ENCODE measurements around the gene DUSP28. TPM values are rescaled to one million over a fixed set of nuclear protein-coding genes. Genes with fewer than 3 reads are reported as not detected.
A peak's percentile ranks its signal among the peaks of the same experiment; 100 is the strongest.

DUSP28 gene
- total RNA-seq, 1 donor from 2014 or later, result 6.3 TPM

DNA sequence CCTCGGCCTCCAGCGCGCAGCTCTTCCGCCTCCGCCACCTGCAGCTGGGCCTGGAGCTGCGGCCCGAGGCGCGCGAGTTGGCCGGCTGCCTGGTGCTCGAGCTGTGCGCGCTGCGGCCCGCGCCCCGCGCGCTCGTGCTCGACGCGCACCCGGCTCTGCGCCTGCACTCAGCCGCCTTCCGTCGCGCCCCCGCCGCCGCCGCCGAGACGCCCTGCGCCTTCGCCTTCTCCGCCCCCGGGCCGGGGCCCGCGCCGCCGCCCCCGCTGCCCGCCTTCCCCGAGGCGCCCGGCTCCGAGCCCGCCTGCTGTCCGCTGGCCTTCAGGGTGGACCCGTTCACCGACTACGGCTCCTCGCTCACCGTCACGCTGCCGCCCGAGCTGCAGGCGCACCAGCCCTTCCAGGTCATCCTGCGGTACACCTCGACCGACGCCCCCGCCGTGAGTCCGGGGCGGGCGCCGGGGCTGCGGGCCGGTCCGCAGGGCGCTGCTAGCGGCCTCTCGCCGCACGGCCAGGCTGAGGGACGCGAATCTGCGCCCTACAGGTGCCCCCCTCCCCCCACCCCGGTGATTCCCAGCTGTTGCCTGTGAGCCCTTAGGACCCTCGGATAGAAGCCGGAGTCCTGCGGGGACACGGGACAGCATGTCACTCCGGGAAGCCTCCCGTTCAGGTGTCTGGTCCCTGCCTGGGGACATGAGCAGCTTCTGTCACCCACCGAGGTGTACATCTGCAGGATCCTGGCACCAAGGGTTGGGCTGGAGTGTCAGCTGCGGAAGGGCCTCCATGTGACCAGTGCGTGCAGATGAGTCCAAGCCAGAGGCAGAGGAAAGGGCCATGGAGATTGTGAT, 8.7 kb downstream of the DUSP28 start:
- intact Hi-C loops (cut with micrococcal nuclease), result loop anchor here (1.0 to 10.0 kb wide), 5 partner anchors 9 to 1316 kb away; partner anchors contain the start of genes COPS9, GPC1 and PASK
- peak; percentile 88 for DNase-seq
- Mint-ChIP-seq H3K36me3 (ENCODE audit: low read depth) (peaks cover 20% of the 10 kb centered on the region), H3K9me3 (no peaks in the 10 kb centered on the region), H3K4me3 (peak overlapping the region; percentile 85), H3K27ac (peak overlapping the region; percentile 89), H3K27me3 (no peaks in the 10 kb centered on the region), H3K4me1 (peaks cover 46% of the 10 kb centered on the region)

DNA sequence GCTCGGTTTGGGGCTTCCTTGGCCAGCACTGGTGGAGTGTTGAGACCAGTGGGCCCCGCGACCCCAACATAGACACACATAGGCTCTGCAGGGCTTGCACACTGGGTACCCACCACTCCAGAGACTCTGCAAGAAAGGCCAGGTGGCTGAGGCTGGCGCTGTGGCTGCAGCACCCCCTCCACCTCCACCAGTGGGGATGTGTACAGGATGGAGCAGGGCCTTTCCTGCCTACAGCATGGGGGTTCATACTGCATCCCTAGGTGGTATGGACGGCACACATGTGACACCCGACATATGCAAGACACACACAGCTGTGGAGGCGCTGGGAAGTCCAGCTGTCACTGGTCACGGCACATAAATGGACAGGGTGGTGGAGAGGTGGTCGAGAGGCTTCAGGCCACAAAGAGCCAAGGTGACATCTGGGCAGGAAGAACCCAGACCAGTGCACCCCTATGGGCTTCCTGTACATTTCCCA, 9.4 kb downstream of the DUSP28 start:
- Mint-ChIP-seq H3K27me3 (no peaks in the 10 kb centered on the region), H3K9me3 (no peaks in the 10 kb centered on the region), H3K4me1 (peaks cover 39% of the 10 kb centered on the region), H3K36me3 (ENCODE audit: low read depth) (peaks cover 16% of the 10 kb centered on the region), H3K27ac (peak overlapping the region; percentile 52), H3K4me3 (peak overlapping the region; percentile 85)
- DNase-seq, result no peak
- intact Hi-C loops (cut with micrococcal nuclease), result loop anchor here (1.0 to 10.0 kb wide), 5 partner anchors 9 to 1315 kb away; partner anchors contain the start of genes COPS9, GPC1 and PASK

DNA sequence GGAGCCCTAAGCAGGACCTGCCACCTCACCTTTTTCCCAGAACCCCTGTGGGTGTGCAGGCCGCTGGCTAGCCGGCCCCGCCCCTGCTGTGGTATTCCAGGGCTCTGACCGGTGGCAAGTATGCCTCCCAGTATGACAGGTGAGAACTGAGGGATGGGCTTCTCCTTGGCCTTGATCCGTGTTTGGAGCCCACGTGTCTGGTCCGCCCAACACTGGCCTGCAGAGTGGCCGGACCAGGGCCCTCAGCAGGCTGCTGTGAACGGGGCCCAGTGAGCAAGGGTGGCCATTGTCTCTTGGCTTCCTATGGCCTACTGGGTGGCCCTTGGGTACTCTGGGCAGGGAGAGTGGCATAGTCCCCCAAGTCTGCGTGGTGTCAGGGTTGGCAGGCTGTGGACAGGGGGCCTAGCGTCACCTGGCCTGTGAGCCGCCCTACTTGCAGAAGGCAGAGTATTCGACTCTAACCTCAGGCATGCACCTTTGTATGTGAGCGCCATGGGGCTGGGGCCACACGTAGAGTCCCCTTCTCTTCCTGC, 9.9 kb downstream of the DUSP28 start:
- no peak for DNase-seq
- H3K36me3 Mint-ChIP-seq (ENCODE audit: low read depth), result peaks cover 12% of the 10 kb centered on the region
- intact Hi-C loops (cut with micrococcal nuclease), result loop anchor here (1.0 to 10.0 kb wide), 5 partner anchors 8 to 1315 kb away; partner anchors contain the start of genes COPS9, GPC1 and PASK
- peak overlapping the region; percentile 85 for H3K4me3 Mint-ChIP-seq
- H3K27ac Mint-ChIP-seq, result no peak overlapping the region
- H3K9me3 Mint-ChIP-seq, result no peaks in the 10 kb centered on the region
- peaks cover 34% of the 10 kb centered on the region for H3K4me1 Mint-ChIP-seq
- H3K27me3 Mint-ChIP-seq, result no peaks in the 10 kb centered on the region

DNA sequence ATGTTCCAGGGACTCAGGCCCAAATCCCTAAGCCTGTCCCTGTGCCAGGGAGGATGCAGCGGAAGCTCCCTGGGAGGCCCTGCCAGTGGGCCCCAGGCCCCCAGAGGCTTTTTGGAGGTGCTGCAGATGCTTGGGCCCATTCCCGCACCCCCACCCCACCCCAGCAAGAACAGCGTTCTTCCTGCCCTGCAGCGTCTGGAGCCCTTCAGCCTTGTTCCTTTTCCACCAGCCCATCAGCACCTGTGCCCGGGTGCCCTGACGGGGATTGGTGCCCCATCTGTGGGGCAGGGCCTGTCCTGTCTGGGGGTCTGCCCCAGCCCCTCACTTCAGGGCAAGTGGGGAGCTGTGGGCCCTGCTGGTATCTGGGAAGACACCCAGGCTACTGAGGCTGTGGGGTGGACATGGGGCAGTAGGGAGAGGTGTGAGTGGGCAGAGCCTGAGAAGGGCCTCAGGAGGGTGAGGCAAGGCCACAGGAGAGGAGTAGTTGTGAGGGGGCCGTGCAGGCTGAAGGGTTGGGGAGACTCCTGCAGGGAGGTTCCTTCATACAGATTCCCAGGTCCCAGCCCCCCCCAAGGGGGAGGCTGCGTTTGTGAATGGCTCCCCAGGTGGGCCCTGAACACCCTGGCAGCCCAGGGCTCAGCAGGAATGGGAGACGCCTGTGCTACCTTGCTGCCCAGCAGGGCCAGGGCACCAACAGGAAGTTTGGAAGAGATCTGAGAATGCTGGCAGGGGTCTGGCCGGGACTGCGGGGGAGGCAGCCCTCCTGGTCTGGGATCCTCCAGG, 10.6 kb downstream of the DUSP28 start:
- H3K27ac Mint-ChIP-seq, result no peak overlapping the region
- intact Hi-C loops (cut with micrococcal nuclease), result no loop called here
- peak overlapping the region; percentile 85 for H3K4me3 Mint-ChIP-seq
- H3K9me3 Mint-ChIP-seq, result no peaks in the 10 kb centered on the region
- no peaks in the 10 kb centered on the region for H3K27me3 Mint-ChIP-seq
- DNase-seq, result no peak
- peaks cover 11% of the 10 kb centered on the region for H3K36me3 Mint-ChIP-seq (ENCODE audit: low read depth)
- peaks cover 28% of the 10 kb centered on the region for H3K4me1 Mint-ChIP-seq

DNA sequence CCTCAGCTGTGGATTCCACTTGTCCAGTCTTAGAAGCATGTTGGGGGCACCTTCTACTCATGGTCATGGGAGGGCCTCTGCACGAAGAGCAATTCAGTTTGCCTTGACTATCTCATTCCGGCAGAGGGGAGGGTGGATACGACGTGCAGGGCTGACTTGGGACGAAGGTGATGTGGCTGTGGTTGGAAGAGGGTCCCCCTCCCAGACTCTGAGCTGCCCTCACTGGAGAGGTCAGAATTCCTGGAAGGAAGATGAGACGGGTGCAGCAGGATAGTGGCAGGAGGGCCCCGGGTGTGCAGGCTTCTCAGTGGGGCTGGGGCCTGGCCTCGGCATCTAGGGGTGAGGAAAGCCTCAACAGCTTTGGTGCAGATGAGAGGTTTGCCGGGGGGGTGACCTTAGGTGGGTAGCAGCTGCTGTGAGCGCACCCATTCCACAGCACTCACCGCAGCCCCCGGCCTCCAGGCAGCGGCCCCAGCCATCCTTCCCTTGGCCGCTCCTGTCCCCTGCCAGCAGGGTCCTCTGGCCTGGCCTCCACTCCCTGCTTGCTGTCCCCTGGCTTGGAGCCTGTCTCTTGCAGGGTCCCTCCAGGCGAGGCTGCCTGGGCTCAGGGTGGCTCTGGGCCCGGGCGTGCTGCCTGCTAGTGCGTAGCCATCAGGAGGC, 11.3 kb downstream of the DUSP28 start:
- no peak for DNase-seq
- Mint-ChIP-seq H3K36me3 (ENCODE audit: low read depth) (peaks cover 12% of the 10 kb centered on the region), H3K4me1 (peaks cover 24% of the 10 kb centered on the region), H3K27me3 (no peaks in the 10 kb centered on the region), H3K27ac (no peak overlapping the region), H3K4me3 (no peak overlapping the region), H3K9me3 (no peaks in the 10 kb centered on the region)
- intact Hi-C loops (cut with micrococcal nuclease), result no loop called here

DNA sequence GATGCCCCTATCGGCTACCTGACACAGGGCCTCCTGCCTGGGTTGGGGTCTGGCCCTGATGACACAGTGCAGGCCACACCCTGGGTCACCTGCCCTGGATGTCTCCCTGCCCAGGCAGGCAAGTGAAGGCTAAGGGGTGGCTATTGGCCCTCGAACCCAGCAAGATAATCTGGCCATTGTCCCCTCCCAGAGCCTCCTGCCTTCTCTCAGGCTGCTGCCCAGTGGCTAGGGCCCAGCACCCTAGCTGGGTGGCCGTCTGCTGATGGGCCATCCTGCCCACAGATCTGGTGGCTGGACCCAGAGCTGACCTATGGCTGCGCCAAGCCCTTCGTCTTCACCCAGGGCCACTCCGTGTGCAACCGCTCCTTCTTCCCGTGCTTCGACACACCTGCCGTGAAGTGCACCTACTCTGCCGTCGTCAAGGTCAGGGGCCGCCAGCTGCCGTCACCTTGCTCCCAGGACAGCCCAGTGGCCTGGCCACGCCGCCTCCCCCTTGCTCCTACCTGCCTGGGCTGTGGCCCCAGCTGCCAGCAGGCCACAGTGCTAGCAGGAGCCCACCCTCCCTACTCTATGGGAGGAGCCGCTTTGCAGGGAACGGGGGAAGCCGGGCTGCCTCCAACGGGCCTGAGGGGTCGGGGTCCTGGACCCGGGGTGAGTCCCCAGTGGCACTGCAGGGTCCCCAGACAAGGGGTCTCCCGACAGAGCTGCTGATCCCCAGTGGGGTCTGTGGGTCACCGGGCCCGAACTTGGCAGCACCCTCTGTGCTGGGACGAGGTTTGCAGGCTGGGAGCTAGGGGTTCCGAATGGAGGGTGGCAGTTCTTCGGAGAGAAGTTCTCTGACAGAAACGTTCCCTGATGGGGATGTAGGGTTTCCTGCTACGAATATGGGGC, 12.2 kb downstream of the DUSP28 start:
- Mint-ChIP-seq H3K27me3 (no peaks in the 10 kb centered on the region), H3K9me3 (no peaks in the 10 kb centered on the region), H3K4me3 (no peak overlapping the region), H3K27ac (no peak overlapping the region), H3K36me3 (ENCODE audit: low read depth) (peaks cover 14% of the 10 kb centered on the region), H3K4me1 (peaks cover 21% of the 10 kb centered on the region)
- intact Hi-C loops (cut with micrococcal nuclease), result no loop called here
- no peak for DNase-seq

DNA sequence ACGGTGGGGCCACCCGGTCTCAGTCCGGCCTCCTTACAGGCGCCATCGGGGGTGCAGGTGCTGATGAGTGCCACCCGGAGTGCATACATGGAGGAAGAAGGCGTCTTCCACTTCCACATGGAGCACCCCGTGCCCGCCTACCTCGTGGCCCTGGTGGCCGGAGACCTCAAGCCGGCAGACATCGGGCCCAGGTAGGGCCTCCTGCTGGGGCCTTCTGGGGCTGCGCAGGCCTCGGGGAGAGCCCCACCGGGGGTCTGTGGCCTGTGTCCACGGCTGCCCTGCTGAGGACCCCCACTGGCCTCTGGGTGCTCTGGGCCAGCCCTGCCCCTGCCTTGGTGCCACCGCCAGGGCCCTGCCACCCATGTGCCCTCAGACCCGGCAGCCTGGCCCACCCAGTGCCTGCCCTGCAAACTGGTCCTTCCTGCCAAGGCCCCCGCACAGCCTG, 12.9 kb downstream of the DUSP28 start:
- intact Hi-C loops (cut with micrococcal nuclease), result no loop called here
- Mint-ChIP-seq H3K36me3 (ENCODE audit: low read depth) (peaks cover 14% of the 10 kb centered on the region), H3K4me3 (no peak overlapping the region), H3K4me1 (peaks cover 19% of the 10 kb centered on the region), H3K27me3 (no peaks in the 10 kb centered on the region), H3K27ac (no peak overlapping the region), H3K9me3 (no peaks in the 10 kb centered on the region)
- no peak for DNase-seq

DNA sequence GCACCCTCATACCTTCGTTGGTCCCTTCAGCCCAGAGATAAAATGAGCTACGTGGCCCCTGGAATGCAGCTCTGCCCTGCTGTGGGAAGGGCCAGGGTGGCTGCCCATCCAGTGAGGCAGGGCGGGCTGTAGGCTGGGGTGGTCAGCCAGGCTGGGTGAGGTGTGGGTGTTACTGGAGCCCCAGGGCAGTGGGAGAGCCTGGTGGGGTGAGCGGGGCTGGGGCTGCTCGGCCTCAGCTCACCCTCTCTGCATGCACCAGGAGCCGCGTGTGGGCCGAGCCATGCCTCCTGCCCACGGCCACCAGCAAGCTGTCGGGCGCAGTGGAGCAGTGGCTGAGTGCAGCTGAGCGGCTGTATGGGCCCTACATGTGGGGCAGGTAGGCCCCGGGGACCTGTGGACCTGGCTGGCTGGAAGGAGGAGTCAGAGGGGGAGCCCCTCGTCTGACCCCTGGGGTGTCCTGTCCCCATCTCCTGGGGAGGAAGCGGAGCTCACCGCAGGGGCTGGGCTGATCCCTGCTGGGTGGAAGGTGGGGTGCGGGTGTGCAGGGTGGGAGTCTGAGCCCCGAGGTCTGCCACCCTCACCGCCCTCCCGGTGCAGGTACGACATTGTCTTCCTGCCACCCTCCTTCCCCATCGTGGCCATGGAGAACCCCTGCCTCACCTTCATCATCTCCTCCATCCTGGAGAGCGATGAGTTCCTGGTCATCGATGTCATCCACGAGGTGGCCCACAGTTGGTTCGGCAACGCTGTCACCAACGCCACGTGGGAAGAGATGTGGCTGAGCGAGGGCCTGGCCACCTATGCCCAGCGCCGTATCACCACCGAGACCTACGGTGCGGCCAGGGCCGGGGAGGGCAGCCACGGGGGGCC, 13.6 kb downstream of the DUSP28 start:
- H3K36me3 Mint-ChIP-seq (ENCODE audit: low read depth), result peaks cover 16% of the 10 kb centered on the region
- intact Hi-C loops (cut with micrococcal nuclease), result no loop called here
- H3K27me3 Mint-ChIP-seq, result no peaks in the 10 kb centered on the region
- no peak overlapping the region for H3K4me3 Mint-ChIP-seq
- DNase-seq, result no peak
- H3K9me3 Mint-ChIP-seq, result no peaks in the 10 kb centered on the region
- H3K27ac Mint-ChIP-seq, result no peak overlapping the region
- H3K4me1 Mint-ChIP-seq, result peaks cover 21% of the 10 kb centered on the region

DNA sequence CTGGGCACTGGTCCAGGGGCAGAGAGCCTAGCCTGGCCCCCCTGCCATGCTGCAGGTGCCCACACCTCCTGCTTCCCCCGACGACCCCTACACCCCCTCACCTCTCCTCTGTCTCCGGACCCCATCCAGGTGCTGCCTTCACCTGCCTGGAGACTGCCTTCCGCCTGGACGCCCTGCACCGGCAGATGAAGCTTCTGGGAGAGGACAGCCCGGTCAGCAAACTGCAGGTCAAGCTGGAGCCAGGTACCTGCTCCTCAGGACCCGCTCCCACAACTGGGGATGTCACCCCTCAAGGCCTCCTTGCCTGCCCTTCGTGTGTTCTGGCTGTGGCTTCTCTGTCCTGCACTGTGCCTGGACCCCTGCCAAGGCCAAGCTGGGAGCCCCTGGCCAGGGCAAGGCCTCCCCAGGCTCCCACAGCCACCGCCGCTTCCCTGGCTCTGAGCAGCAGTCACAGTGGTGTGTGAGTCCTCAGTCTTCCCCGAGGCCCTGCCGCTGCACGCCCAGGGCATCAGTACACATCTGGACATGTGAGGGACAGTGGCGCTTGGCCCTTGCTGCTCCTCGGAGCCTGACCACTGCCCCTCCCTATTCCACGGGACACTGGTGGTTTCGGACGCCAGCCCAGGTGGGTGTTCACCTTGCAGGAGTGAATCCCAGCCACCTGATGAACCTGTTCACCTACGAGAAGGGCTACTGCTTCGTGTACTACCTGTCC, 14.4 kb downstream of the DUSP28 start:
- H3K27me3 Mint-ChIP-seq, result no peaks in the 10 kb centered on the region
- intact Hi-C loops (cut with micrococcal nuclease), result no loop called here
- no peak for DNase-seq
- no peaks in the 10 kb centered on the region for H3K9me3 Mint-ChIP-seq
- no peak overlapping the region for H3K27ac Mint-ChIP-seq
- H3K4me1 Mint-ChIP-seq, result peaks cover 19% of the 10 kb centered on the region
- peaks cover 15% of the 10 kb centered on the region for H3K36me3 Mint-ChIP-seq (ENCODE audit: low read depth)
- H3K4me3 Mint-ChIP-seq, result no peak overlapping the region

DNA sequence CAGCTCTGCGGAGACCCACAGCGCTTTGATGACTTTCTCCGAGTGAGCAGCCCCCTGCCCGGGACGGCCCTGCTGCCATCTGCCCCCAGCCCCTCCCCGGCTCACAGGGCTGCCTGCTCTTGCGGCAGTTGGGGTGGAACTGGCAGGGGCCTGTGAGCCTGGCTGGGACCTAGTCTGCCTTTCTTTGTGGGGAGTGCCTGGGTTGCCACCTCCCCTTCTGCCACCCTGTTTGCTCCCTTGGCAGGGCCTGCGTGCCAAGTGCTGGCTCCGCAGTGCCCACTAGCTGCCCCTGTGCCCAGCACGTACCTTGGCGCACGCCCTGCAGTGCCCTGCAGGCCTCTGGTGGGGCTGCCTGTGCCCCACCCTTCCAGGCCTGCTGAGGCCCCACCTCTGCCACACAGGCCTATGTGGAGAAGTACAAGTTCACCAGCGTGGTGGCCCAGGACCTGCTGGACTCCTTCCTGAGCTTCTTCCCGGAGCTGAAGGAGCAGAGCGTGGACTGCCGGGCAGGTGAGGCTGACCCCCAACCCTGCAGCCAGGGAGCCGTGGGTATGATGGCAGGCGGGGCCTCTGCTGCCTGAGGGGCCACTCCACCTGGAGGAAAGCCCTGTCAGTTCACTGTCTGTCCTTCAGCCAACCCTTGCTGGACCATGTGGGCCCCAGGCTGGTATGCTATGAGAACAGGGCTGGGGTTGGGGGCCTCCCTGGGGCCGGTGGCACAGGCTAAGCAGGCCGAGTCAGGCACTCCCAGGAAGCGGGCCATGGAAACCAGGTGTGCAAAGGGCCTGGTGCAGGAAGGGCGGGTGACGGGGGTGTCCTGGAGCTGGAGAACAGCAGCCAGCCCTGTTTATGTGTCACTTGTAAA, 15.2 kb downstream of the DUSP28 start:
- Mint-ChIP-seq H3K27ac (no peak overlapping the region), H3K9me3 (no peaks in the 10 kb centered on the region), H3K4me1 (peaks cover 19% of the 10 kb centered on the region), H3K36me3 (ENCODE audit: low read depth) (peaks cover 19% of the 10 kb centered on the region), H3K4me3 (no peak overlapping the region), H3K27me3 (no peaks in the 10 kb centered on the region)
- no peak for DNase-seq
- intact Hi-C loops (cut with micrococcal nuclease), result no loop called here

DNA sequence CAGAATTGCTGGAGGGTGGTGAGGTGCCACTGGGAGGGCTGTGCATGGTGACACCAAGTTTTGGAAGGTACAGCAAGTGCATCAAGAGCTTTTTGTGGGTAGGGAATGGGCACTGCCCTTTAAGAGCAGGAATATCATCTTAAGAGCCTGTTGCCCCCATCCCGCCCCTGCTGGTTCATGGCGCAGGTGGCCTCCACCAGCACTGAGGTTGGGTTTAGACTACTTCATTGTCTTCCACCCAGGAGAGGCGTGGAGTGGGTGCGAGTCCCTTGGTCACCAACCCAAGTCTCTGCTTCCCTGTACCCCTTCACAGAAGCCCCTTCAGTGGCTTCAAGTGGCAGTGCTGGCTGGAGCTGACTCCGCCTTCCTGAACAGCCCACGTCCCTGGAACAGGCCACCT, 15.9 kb downstream of the DUSP28 start:
- Mint-ChIP-seq H3K4me3 (no peak overlapping the region), H3K4me1 (peaks cover 15% of the 10 kb centered on the region), H3K36me3 (ENCODE audit: low read depth) (peaks cover 21% of the 10 kb centered on the region), H3K9me3 (no peaks in the 10 kb centered on the region), H3K27ac (no peak overlapping the region), H3K27me3 (no peaks in the 10 kb centered on the region)
- intact Hi-C loops (cut with micrococcal nuclease), result no loop called here
- DNase-seq, result no peak
